Neural progenitor cell (in vitro differentiated cells): Measurements from ENCODE around the gene ITCH. TPM values are rescaled to one million over a fixed set of nuclear protein-coding genes. Genes with fewer than 3 reads are reported as not detected.
"Not testable (repeated sequence)": the region's sequence is repeated elsewhere in the genome, so short reads cannot be mapped to it uniquely, and the experiment has no call there.

Experiments
- DNase-seq: peaks from one replicate; pipeline ENCODE4 v3.0.0-alpha.2; 2016; ENCODE audit warnings: low spot score
- H2AFZ ChIP-seq: fragments of 200-600 bp; sonication (generic); replicated peaks from 2 replicates; pipeline ENCODE4 v1.6.1; 2016; ENCODE audit warnings: antibody characterized with exemption
- H3F3A ChIP-seq: fragments of 200-600 bp; sonication (generic); 2 replicates; pipeline ENCODE4 v1.6.1; 2016; ENCODE audit warnings: antibody characterized with exemption, low read depth
- H3K27ac ChIP-seq: fragments of 200-600 bp; sonication (generic); 2 replicates; pipeline ENCODE4 v1.5.1; 2016; ENCODE audit warnings: mild to moderate bottlenecking
- H3K27me3 ChIP-seq: fragments of 200-600 bp; sonication (generic); 2 replicates; pipeline ENCODE4 v1.6.1; 2016; ENCODE audit warnings: mild to moderate bottlenecking, moderate library complexity
- H3K36me3 ChIP-seq: fragments of 200-600 bp; sonication (generic); 2 replicates; pipeline ENCODE4 v1.5.1; 2016
- H3K4me1 ChIP-seq: fragments of 200-600 bp; sonication (generic); 2 replicates; pipeline ENCODE4 v1.6.1; 2016; ENCODE audit warnings: mixed run types
- H3K4me2 ChIP-seq: fragments of 200-600 bp; sonication (generic); 2 replicates; pipeline ENCODE4 v1.6.1; 2016
- H3K4me3 ChIP-seq: fragments of 200-600 bp; sonication (generic); 2 replicates; pipeline ENCODE4 v1.5.1; 2016
- H3K79me2 ChIP-seq: fragments of 200-600 bp; sonication (generic); 2 replicates; pipeline ENCODE4 v1.6.1; 2016; ENCODE audit warnings: low read depth
- H3K9ac ChIP-seq: fragments of 200-600 bp; sonication (generic); 2 replicates; pipeline ENCODE4 v1.6.1; 2016
- H3K9me3 ChIP-seq: fragments of 200-600 bp; sonication (generic); 2 replicates; pipeline ENCODE4 v1.5.1; 2016; ENCODE audit warnings: low read depth
- H4K20me1 ChIP-seq: fragments of 200-600 bp; sonication (generic); 2 replicates; pipeline ENCODE4 v1.6.1; 2016; ENCODE audit warnings: low read depth
- H3K27ac Mint-ChIP-seq: 3 replicates; pipeline ENCODE4 v1.8.0; 2021; ENCODE audit warnings: mixed read lengths
- H3K27me3 Mint-ChIP-seq: 2 replicates; pipeline ENCODE4 v1.8.0; 2022; ENCODE audit warnings: low read depth, mild to moderate bottlenecking, inconsistent platforms, moderate library complexity, mixed read lengths; ENCODE audit not compliant: insufficient read depth
- H3K36me3 Mint-ChIP-seq: 3 replicates; pipeline ENCODE4 v1.8.0; 2021; ENCODE audit warnings: mixed read lengths
- H3K4me1 Mint-ChIP-seq: 3 replicates; pipeline ENCODE4 v1.8.0; 2021; ENCODE audit warnings: mixed read lengths
- H3K4me3 Mint-ChIP-seq: 3 replicates; pipeline ENCODE4 v1.8.0; 2021; ENCODE audit warnings: mild to moderate bottlenecking, moderate library complexity, mixed read lengths
- H3K9me3 Mint-ChIP-seq: 3 replicates; pipeline ENCODE4 v1.8.0; 2020; ENCODE audit warnings: mixed read lengths
- CTCF ChIP-seq: fragments of 200-600 bp; sonication (generic); IDR thresholded peaks from 2 replicates; pipeline ENCODE4 v1.5.1; 2017; ENCODE audit warnings: antibody characterized with exemption, mild to moderate bottlenecking
- EZH2 ChIP-seq: fragments of 200-600 bp; sonication (generic); IDR thresholded peaks from 2 replicates; pipeline ENCODE4 v1.6.1; 2017; ENCODE audit warnings: antibody characterized with exemption, mild to moderate bottlenecking, moderate library complexity
- EZH2phosphoT487 ChIP-seq: fragments of 200-600 bp; sonication (generic); IDR thresholded peaks from 2 replicates; pipeline ENCODE4 v1.6.1; 2017; ENCODE audit warnings: antibody characterized with exemption
- total RNA-seq: library from RNA; depleted of rRNA; stranded (reverse); fragments of >200 nt; gene quantifications from 2 replicates; pipeline ENCODE4 v1.2.3, GENCODE V29; 2015; ENCODE audit warnings: low replicate concordance

Gene ITCH
- total RNA-seq, 1 donor from 2014 or later: 55.2 TPM

DNA sequence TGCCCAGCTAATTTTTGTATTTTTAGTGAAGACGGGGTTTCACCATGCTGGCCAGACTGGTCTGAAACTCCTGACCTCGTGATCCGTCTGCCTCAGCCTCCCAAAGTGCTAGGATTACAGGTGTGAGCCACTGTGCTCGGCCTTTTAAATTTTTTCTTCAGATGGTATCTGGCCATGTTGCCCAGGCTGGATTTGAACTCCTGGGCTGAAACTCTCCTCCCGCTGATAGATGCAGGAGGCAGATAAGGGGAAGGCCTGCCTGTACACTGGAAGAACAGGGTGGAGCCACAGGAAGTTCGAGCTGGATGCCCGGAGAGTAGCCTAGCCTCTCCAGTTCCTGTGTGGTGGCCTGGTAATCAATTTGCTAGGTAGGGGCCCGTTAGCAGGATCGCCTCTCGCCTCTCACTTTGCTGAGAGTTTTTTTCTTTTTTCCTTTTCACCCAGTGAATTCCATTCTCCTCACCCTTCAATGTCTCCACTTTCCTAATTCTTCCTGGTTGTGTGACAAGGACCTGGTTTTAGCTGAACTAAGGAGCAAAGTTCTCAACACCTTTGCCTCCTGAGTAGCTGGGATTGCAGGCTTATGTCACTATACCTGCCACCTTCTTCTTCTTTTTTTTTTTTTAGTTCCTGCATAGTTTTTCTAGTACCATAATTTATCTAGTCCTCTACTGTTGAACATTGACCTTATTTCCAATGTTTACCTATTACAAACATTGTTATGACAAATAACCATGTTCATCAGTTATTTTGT is 19.4 kb upstream of the ITCH start:
- Mint-ChIP-seq H3K27ac (no peak overlapping the region), H3K36me3 (no peaks in the 10 kb centered on the region), H3K9me3 (no peaks in the 10 kb centered on the region), H3K4me3 (no peak overlapping the region), H3K4me1 (no peaks in the 10 kb centered on the region), H3K27me3 (peaks cover 5% of the 10 kb centered on the region)
- H3K36me3 ChIP-seq: no peaks in the 10 kb centered on the region
- H3K27me3 ChIP-seq: no peaks in the 10 kb centered on the region
- DNase-seq: no peak
- H3K27ac ChIP-seq: no peak overlapping the region
- no peak overlapping the region for H3K9ac ChIP-seq
- no peak overlapping the region for H2AFZ ChIP-seq
- no peak for TF ChIP-seq CTCF
- no peak for TF ChIP-seq EZH2
- TF ChIP-seq EZH2phosphoT487: no peak
- no peak overlapping the region for H3K4me2 ChIP-seq
- no peaks in the 10 kb centered on the region for H3K4me1 ChIP-seq
- no peaks in the 10 kb centered on the region for H3F3A ChIP-seq
- no peaks in the 10 kb centered on the region for H3K79me2 ChIP-seq
- H3K4me3 ChIP-seq: no peak overlapping the region
- H3K9me3 ChIP-seq: no peaks in the 10 kb centered on the region
- H4K20me1 ChIP-seq: no peaks in the 10 kb centered on the region

- no peaks in the 10 kb centered on the region for H3K9me3 Mint-ChIP-seq
- no peaks in the 10 kb centered on the region for H3K27me3 ChIP-seq
- no peaks in the 10 kb centered on the region for H4K20me1 ChIP-seq
- DNase-seq: no peak
- no peaks in the 10 kb centered on the region for H3K4me1 Mint-ChIP-seq
- TF ChIP-seq EZH2: no peak
- TF ChIP-seq CTCF: no peak
- TF ChIP-seq EZH2phosphoT487: no peak
- no peak overlapping the region for H3K4me2 ChIP-seq
- H3K27ac ChIP-seq: no peak overlapping the region
- no peak overlapping the region for H3K27ac Mint-ChIP-seq
- no peak overlapping the region for H3K4me3 Mint-ChIP-seq
- H2AFZ ChIP-seq: no peak overlapping the region
- H3K9me3 ChIP-seq: no peaks in the 10 kb centered on the region
- H3K27me3 Mint-ChIP-seq: peaks cover 5% of the 10 kb centered on the region
- no peaks in the 10 kb centered on the region for H3K79me2 ChIP-seq
- H3F3A ChIP-seq: no peaks in the 10 kb centered on the region
- H3K4me1 ChIP-seq: no peaks in the 10 kb centered on the region
- no peaks in the 10 kb centered on the region for H3K36me3 ChIP-seq
- no peak overlapping the region for H3K4me3 ChIP-seq
- H3K9ac ChIP-seq: no peak overlapping the region
- no peaks in the 10 kb centered on the region for H3K36me3 Mint-ChIP-seq
Measured at GRCh38 chr20:34344238-34344637, 18.8 kb upstream of the ITCH start.

DNA sequence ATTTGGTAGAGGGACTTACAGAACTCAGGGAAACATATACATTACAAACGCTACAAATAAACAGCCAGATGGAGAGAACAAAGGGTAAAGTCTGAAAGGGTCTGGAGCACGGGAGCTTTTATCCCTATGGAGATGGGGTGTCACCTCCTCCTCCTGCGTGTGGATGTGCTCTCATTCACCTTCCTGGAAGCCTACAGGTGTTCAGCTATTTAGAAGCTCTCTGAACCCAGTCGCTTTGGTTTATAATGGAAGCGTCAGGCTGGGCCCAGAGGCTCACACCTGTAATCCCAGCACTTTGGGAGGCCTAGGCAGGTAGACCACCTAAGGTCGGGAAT is 17.7 kb upstream of the ITCH start:
- no peaks in the 10 kb centered on the region for H3K9me3 Mint-ChIP-seq
- Histone ChIP-seq H3K9me3 (no peaks in the 10 kb centered on the region), H3K36me3 (no peaks in the 10 kb centered on the region), H3K9ac (no peak overlapping the region), H3K4me2 (no peak overlapping the region), H3K4me3 (no peak overlapping the region), H3K27ac (no peak overlapping the region), H3F3A (no peaks in the 10 kb centered on the region), H3K4me1 (no peaks in the 10 kb centered on the region), H3K79me2 (no peaks in the 10 kb centered on the region), H3K27me3 (no peaks in the 10 kb centered on the region), H2AFZ (no peak overlapping the region), H4K20me1 (no peaks in the 10 kb centered on the region)
- no peak overlapping the region for H3K27ac Mint-ChIP-seq
- DNase-seq: no peak
- H3K4me1 Mint-ChIP-seq: no peaks in the 10 kb centered on the region
- TF ChIP-seq EZH2: no peak
- TF ChIP-seq CTCF: no peak
- TF ChIP-seq EZH2phosphoT487: no peak
- H3K36me3 Mint-ChIP-seq: no peaks in the 10 kb centered on the region
- peaks cover 5% of the 10 kb centered on the region for H3K27me3 Mint-ChIP-seq
- no peak overlapping the region for H3K4me3 Mint-ChIP-seq

DNA sequence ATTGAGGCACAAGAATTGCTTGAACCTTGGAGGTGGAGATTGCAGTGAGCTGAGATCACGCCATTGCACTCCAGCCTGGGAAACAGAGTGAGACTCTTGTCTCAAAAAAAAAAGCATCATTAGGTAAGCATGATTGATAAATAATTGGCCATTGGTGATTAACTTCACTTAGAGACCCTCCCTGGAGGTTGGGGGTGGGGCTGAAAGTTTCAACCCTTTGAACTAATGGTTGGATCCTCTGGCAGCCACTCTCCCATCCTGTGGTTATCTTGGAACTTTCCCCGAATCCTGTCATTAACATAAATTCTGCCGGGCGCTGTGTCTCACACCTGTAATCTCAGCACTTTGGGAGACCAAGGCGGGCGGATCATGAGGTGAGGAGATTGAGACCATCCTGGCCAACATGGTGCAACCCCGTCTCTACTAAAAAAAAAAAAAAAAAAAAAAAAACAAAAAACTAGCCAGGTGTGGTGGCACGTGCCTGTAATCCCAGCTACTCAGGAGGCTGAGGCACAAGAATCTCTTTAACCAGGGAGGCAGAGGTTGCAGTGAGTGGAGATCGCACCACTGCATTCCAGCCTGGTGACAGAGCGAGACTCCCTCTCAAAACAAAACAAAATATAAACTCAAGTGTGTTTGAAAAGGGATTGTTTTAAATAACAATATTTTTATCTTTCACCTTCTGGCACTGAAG is 17.1 kb upstream of the ITCH start:
- H3K4me1 ChIP-seq, H3K27ac ChIP-seq, H3K27ac Mint-ChIP-seq, H3K4me2 ChIP-seq, H3K9me3 Mint-ChIP-seq, H2AFZ ChIP-seq, H3F3A ChIP-seq, H3K4me3 ChIP-seq, H3K4me3 Mint-ChIP-seq, H3K27me3 ChIP-seq, H4K20me1 ChIP-seq, H3K36me3 Mint-ChIP-seq, H3K4me1 Mint-ChIP-seq, DNase-seq, H3K27me3 Mint-ChIP-seq, H3K9ac ChIP-seq, H3K79me2 ChIP-seq, H3K36me3 ChIP-seq, H3K9me3 ChIP-seq: not testable (repeated sequence)

- H3K27ac ChIP-seq, H3K9me3 ChIP-seq, H3K79me2 ChIP-seq, H3K4me1 Mint-ChIP-seq, H3K36me3 Mint-ChIP-seq, H2AFZ ChIP-seq, H4K20me1 ChIP-seq, H3K9ac ChIP-seq, H3K4me3 Mint-ChIP-seq, H3K27me3 ChIP-seq, H3K4me2 ChIP-seq, H3K4me1 ChIP-seq, DNase-seq, H3K9me3 Mint-ChIP-seq, H3K27me3 Mint-ChIP-seq, H3K27ac Mint-ChIP-seq, H3F3A ChIP-seq, H3K36me3 ChIP-seq, H3K4me3 ChIP-seq: not testable (repeated sequence)
Measured at GRCh38 chr20:34346533-34346865, 16.6 kb upstream of the ITCH start.
